Activated T-helper 2 cell treated with anti-CD3 and anti-CD28 coated beads, Interferon-gamma antibody, Interleukin-2, Interleukin-4, amounts not matched to agents 10 μg/mL and 5 μg/mL and 100 μg/mL, durations not matched to agents 14 hours and 24 hours and 36 hours (primary cell): ENCODE data around the gene SMAD9. TPM values are rescaled to one million over a fixed set of nuclear protein-coding genes. Genes with fewer than 3 reads are reported as not detected.

Source experiments
- total RNA-seq: library from RNA; stranded (reverse); gene quantifications from 2 replicates; pipeline ENCODE4 v1.2.3, GENCODE V29; 2022

SMAD9 gene
- total RNA-seq, 1 donor from 2014 or later = not detected

Other genes with a start within 250 kb of the SMAD9 start
- not detected in 2 replicates for gene SERTM1, start 246.2 kb downstream of the SMAD9 start, total RNA-seq
- gene RFXAP, start 101.0 kb downstream of the SMAD9 start, total RNA-seq = 10.6 and 13.5 TPM in 2 replicates
- gene ALG5, start 79.1 kb upstream of the SMAD9 start, total RNA-seq = 45.6 and 49.8 TPM in 2 replicates
- 117 and 126 TPM in 2 replicates for gene EXOSC8, start 80.5 kb upstream of the SMAD9 start, total RNA-seq
- 75.8 and 77.8 TPM in 2 replicates for gene SUPT20H, start 139.4 kb upstream of the SMAD9 start, total RNA-seq
- gene CSNK1A1L, start 185.4 kb upstream of the SMAD9 start, total RNA-seq = not detected in 2 replicates